ENCODE results near the gene PRKCA.

DNA sequence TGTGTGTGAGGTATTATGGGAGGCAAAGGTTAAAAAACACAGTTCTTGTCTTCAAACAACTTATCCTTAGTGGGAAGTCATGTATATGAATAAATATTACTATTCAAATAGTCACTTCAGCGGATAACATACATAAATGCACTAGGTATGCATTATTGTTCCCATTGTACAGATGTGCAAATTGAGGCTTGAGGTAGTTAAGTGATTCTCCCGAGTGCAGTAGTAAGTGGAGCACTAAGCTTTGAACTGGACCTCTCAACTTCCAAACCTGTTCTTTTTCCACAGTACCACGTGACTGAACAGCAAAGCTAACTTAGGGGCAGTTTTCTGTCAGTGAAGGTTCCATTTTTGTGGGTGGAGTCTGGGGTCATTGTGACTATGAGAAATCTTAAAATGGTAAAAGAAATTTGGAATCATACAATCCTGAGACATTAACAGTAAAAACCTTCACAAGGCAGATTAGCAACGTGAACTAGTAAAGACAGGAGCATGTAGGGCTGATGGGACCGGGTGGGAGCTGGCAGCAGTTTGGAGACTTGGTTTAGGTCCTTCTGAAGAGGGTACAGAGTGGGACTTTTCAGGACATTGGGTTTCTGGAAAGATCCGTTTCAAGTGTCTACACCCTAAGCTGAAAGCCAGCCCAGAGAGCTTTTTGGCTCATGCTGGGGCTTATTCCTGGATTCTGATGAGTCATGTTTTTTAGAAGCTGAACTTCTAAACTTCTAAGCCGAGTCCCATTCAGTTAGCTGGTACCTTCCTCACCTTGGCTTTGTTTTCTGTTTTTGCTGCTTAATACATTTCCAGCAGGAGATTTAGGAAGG, 204.9 kb downstream of the PRKCA start:
- TF ChIP-seq EP300 (IDR thresholded peaks at IDR 0.05; ENCODE audit: borderline replicate concordance) = no peak
- TF ChIP-seq TAF1 (IDR thresholded peaks at IDR 0.05; ENCODE audit: low read depth) = no peak
- no peak for TF ChIP-seq CEBPB (IDR thresholded peaks at IDR 0.05)
- TF ChIP-seq TCF12 (IDR thresholded peaks at IDR 0.05; ENCODE audit: low read depth) = no peak
- no peak for TF ChIP-seq FOXM1 (IDR thresholded peaks at IDR 0.05; ENCODE audit: borderline replicate concordance, low read depth)
- TF ChIP-seq, protein P1, sequence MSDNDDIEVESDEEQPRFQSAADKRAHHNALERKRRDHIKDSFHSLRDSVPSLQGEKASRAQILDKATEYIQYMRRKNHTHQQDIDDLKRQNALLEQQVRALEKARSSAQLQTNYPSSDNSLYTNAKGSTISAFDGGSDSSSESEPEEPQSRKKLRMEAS (IDR thresholded peaks at IDR 0.05) = no peak
